ENCODE measurements around the gene PRELID1. TPM values are rescaled to one million over a fixed set of nuclear protein-coding genes. Genes with fewer than 3 reads are reported as not detected.

Gene PRELID1
- total and polyA plus RNA-seq, 10 of the 15 experiments (the other 5 are each of a cell fraction or from before 2014, with no cell fraction given): 30.9 to 584 (median 254) TPM

GRCh38 chr5:177301503-177302165 lies 2.0 kb upstream of the PRELID1 start (continued):
- peak; percentile 33; the same call in 1 of the 2 replicates for TF ChIP-seq CREB1 (IDR thresholded peaks at IDR 0.05; ENCODE audit: low read depth)
- peak; percentile 62; the same call in 1 of the 2 replicates for TF ChIP-seq BACH1 (IDR thresholded peaks at IDR 0.05; ENCODE audit: borderline replicate concordance)
- TF ChIP-seq, protein P1, sequence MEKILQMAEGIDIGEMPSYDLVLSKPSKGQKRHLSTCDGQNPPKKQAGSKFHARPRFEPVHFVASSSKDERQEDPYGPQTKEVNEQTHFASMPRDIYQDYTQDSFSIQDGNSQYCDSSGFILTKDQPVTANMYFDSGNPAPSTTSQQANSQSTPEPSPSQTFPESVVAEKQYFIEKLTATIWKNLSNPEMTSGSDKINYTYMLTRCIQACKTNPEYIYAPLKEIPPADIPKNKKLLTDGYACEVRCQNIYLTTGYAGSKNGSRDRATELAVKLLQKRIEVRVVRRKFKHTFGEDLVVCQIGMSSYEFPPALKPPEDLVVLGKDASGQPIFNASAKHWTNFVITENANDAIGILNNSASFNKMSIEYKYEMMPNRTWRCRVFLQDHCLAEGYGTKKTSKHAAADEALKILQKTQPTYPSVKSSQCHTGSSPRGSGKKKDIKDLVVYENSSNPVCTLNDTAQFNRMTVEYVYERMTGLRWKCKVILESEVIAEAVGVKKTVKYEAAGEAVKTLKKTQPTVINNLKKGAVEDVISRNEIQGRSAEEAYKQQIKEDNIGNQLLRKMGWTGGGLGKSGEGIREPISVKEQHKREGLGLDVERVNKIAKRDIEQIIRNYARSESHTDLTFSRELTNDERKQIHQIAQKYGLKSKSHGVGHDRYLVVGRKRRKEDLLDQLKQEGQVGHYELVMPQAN (conservative IDR thresholded peaks at IDR 0.05): no peak
- TF ChIP-seq NFIC (IDR thresholded peaks at IDR 0.05; ENCODE audit: low read depth, low read length): no peak
- TF ChIP-seq, protein P2, sequence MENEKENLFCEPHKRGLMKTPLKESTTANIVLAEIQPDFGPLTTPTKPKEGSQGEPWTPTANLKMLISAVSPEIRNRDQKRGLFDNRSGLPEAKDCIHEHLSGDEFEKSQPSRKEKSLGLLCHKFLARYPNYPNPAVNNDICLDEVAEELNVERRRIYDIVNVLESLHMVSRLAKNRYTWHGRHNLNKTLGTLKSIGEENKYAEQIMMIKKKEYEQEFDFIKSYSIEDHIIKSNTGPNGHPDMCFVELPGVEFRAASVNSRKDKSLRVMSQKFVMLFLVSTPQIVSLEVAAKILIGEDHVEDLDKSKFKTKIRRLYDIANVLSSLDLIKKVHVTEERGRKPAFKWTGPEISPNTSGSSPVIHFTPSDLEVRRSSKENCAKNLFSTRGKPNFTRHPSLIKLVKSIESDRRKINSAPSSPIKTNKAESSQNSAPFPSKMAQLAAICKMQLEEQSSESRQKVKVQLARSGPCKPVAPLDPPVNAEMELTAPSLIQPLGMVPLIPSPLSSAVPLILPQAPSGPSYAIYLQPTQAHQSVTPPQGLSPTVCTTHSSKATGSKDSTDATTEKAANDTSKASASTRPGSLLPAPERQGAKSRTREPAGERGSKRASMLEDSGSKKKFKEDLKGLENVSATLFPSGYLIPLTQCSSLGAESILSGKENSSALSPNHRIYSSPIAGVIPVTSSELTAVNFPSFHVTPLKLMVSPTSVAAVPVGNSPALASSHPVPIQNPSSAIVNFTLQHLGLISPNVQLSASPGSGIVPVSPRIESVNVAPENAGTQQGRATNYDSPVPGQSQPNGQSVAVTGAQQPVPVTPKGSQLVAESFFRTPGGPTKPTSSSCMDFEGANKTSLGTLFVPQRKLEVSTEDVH (IDR thresholded peaks at IDR 0.05; ENCODE audit: low read depth, partially characterized antibody): no peak
- no peak for TF ChIP-seq WRNIP1 (IDR thresholded peaks at IDR 0.05; ENCODE audit: borderline replicate concordance, low read depth, low read length)
- no peak for TF ChIP-seq DPF2 (IDR thresholded peaks at IDR 0.05)
